ENCODE results near the gene ADPRS.

- TF ChIP-seq CTCF (IDR thresholded peaks at IDR 0.05) (no peak), POLR2A (IDR thresholded peaks at IDR 0.05) (no peak)
Observed at GRCh38 chr1:36143424-36143823, 54.7 kb downstream of the ADPRS start.
